Suppressor macrophage (primary cell): ENCODE measurements around the gene MEGF8.
"Not testable (repeated sequence)": the region's sequence is repeated elsewhere in the genome, so short reads cannot be mapped to it uniquely, and the experiment has no call there.

ENCODE experiments used
- DNase-seq, 4 experiments: peaks; one replicate each; pipeline ENCODE4 v3.0.0-alpha.2; 2020 to 2022

MEGF8 gene

GRCh38 chr19:42309686-42310085 lies 15.7 kb upstream of the MEGF8 start:
- no peak for DNase-seq

- no peak for DNase-seq
These were observed 13.8 kb upstream of the MEGF8 start for GRCh38 chr19:42311657-42312056.

- no peak for DNase-seq
These were observed 13.1 kb upstream of the MEGF8 start for GRCh38 chr19:42312370-42312769.

- peak; percentile 25 to 61 (median 40) for DNase-seq
These were observed 12.2 kb upstream of the MEGF8 start, which contains the start of gene TMEM145 for GRCh38 chr19:42313096-42313839. Gene TMEM145, plus strand, starts transcription at chr19:42313309. Its CDS starts 68 bp downstream, at chr19:42313377.

GRCh38 chr19:42313840-42314755 lies 11.3 kb upstream of the MEGF8 start:
- no peak for DNase-seq

GRCh38 chr19:42315024-42315423 lies 10.4 kb upstream of the MEGF8 start:
- DNase-seq, result no peak

GRCh38 chr19:42316223-42317211 lies 8.9 kb upstream of the MEGF8 start:
- peak; percentile 14 to 68 (median 45) for DNase-seq

- DNase-seq, result no peak
These were observed 7.9 kb upstream of the MEGF8 start for GRCh38 chr19:42317535-42317934.

GRCh38 chr19:42322305-42322704 lies 3.1 kb upstream of the MEGF8 start:
- no peak for DNase-seq

- DNase-seq, result no peak
These were observed 2.0 kb upstream of the MEGF8 start for GRCh38 chr19:42323473-42323851.

GRCh38 chr19:42323852-42324654 lies 1.4 kb upstream of the MEGF8 start:
- DNase-seq, result peak; percentile 13 to 56 (median 35)

GRCh38 chr19:42324655-42325307 lies 654 bp upstream of the MEGF8 start:
- no peak for DNase-seq

- peak; percentile 31 to 55 (median 35) for DNase-seq
These were observed 699 bp downstream of the MEGF8 start for GRCh38 chr19:42325896-42326771.

- DNase-seq, result no peak
These were observed 1.5 kb downstream of the MEGF8 start for GRCh38 chr19:42326969-42327368.

- DNase-seq, result no peak
These were observed 1.9 kb downstream of the MEGF8 start for GRCh38 chr19:42327381-42327780.

- DNase-seq, result no peak
These were observed 2.7 kb downstream of the MEGF8 start for GRCh38 chr19:42328106-42328505.

GRCh38 chr19:42328854-42329253 lies 3.4 kb downstream of the MEGF8 start:
- DNase-seq, result no peak

GRCh38 chr19:42330241-42330711 lies 4.8 kb downstream of the MEGF8 start:
- no peak for DNase-seq

GRCh38 chr19:42331333-42331732 lies 5.9 kb downstream of the MEGF8 start:
- not testable (repeated sequence) for DNase-seq

GRCh38 chr19:42332059-42332458 lies 6.6 kb downstream of the MEGF8 start:
- no peak for DNase-seq
